HG03378 (cell line): ENCODE measurements around the gene GNA12.

Experiments
- ATAC-seq: cut with Tn5 transposase; IDR thresholded peaks from one replicate; pipeline ENCODE4 v1.9.1; 2021; ENCODE audit warnings: mild to moderate bottlenecking, moderate library complexity; ENCODE audit not compliant: unreplicated experiment

GNA12 gene

GRCh38 chr7:2819161-2819953, 24.8 kb downstream of the GNA12 start:
- no peak for ATAC-seq

- ATAC-seq = no peak
Observed at GRCh38 chr7:2818653-2819052, 25.5 kb downstream of the GNA12 start.

- ATAC-seq = no peak
Observed at GRCh38 chr7:2818121-2818520, 26.0 kb downstream of the GNA12 start.

DNA sequence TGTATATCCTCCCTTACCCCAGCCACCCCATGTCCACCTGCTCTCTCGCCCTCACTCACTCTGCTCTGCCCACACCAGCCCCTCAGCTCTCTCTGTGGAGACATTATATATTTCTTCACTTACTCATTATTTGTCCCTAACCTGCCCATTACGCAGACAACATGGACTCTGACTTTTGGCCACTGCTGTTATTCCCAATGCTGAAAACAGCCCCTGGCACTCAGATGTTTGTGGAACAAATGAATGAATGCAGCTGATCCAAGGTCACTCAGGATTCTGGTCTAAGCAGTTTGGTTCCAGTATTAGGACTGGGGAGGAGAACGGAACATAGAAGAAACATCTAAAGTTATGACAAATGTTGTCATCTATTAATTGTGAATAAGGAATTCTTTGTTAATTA, 26.7 kb downstream of the GNA12 start:
- ATAC-seq = no peak

GRCh38 chr7:2815875-2816245, 28.2 kb downstream of the GNA12 start:
- ATAC-seq = no peak

- ATAC-seq = no peak
Observed at GRCh38 chr7:2814946-2815874, 28.9 kb downstream of the GNA12 start.

GRCh38 chr7:2814186-2814945, 29.7 kb downstream of the GNA12 start:
- no peak for ATAC-seq

GRCh38 chr7:2813350-2814185, 30.5 kb downstream of the GNA12 start:
- no peak for ATAC-seq

DNA sequence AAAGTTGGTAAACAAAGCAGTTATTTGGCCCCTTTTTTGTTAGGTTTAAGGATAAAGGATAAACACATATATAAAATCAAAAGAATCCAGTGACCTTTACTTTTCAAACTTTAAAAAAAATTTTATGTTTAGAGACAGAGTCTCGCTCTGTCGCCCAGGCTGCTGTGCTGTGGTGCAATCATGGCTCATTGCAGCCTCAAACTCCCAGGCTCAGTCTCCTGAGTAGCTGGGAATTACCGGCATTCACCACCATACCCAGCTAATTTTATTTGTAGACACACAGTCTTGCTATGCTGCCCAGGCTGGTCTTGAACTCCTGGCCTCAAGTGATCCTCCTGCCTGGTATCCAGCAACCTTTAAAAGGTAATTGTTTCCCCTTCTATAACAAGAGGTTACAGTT, 31.3 kb downstream of the GNA12 start:
- no peak for ATAC-seq

- no peak for ATAC-seq
Observed at GRCh38 chr7:2812114-2812487, 32.0 kb downstream of the GNA12 start.

DNA sequence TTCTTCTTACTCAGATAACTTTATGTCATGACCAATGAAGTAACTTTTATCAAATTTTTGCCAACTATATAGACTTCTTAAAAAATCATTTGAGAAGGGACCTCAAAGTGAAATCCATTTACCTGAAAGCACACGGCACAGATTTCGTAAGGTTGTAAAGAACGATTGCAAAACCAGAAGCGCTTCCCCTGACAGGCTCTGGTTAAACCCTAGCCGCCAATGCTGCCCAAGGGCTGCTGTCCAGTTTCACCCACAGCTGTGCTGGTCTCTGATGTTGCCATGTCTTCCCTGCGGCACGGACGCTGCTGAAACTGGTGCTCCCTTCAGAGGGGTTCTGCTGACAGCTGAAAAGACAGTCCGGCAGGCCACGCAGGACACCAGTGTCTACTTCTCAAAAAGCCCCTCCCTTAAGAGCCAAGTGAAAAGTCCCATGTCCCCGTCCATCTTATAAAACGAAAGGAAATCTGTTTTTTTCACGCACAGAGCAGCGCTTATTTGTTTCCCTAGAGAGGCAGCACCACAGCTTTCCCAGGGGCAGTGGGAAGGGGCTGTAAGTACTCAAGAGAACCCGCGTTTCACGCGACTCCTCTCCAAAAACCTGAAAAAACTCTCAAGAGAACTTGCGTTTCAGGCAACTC, 32.5 kb downstream of the GNA12 start:
- no peak for ATAC-seq

GRCh38 chr7:2810682-2811415, 33.3 kb downstream of the GNA12 start:
- ATAC-seq = no peak

DNA sequence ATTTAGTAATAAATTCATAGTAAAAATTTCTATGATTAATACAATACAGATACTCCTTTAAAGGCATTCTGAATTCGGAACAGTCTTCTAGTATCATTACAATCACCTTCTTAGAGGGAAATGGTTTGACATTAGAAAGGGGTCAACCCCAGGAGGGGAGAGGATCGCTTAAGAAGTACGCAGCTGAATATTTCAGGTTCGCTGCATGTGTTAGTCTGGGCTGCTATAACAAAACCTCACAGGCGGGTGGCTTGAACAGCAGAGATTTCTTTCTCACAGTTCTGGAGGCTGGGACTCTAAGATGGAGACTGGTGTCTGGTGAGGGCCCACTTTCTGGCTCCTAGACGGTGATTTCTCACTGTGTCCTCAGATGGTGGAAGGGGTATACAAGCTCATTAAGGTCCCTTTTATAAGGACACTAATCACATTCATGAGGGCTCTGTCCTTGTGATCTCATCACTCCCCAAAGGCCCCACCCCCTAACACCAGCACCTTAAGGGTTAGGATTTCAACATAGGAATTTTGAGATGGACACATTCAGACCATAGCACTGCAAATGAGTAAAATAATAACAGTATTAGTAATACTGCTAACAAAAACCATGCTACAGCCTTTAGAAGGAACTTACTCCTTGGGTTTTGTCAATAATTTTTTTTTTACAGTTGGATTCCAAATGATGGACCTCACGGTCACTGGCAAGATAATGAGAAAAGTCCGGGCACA, 34.0 kb downstream of the GNA12 start:
- no peak for ATAC-seq

DNA sequence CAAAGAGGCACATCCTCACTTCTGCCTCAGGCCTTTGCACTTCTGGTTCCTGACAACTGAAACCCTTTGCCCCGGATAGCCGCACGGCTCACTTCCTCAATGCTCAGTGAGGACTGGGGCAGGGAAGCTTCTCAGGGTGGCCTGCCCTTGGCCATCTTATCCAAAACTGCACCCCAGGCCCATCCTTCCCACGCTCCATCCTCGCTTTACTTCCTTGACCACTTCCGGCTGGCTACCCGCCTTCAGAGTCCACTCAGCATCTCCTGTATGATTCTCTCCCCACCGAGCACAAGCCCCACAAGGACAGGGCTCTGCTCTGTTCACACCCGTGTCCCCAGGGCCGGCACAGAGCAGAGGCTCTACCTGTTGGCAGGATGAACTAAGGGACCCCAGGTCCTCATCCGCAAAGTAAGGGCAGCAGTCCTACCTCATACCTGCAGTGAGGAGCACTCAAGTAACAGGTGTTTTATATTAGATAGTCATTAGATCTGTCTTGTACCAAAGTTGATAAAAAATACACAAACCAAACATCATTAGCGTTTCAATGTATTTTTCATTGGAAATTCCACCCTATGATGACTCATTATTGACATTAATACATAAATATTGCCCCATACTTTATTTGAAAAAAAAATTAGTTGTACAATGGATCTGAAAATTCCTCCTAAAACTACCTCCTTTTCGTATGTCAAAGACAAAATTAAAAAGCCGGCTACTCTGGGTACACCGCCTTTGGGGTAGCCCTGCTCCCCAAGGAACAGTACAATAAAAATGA, 35.0 kb downstream of the GNA12 start:
- no peak for ATAC-seq

- no peak for ATAC-seq
Observed at GRCh38 chr7:2807845-2808772, 36.0 kb downstream of the GNA12 start.

GRCh38 chr7:2807460-2807844, 36.7 kb downstream of the GNA12 start:
- no peak for ATAC-seq

DNA sequence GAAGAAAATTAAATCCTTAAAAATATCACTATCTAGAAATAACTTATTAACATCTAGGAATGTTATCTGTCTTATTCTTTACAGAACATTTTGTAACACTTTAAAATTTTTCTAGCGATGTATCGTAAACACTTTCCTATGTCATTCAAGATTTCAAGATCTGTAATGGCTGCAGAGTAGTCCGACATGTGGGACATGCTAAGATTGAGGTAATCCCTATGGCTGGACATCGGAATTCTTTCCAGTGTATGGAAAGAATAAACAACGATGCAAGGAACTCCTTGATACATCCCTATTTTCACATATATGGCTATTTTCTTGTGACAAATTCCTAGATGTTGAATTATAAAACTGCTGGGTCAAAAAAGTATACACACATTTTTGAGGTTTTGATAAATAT, 37.5 kb downstream of the GNA12 start:
- no peak for ATAC-seq
